GM18870 (cell line): ENCODE measurements around the gene DOCK9.
"Not testable (repeated sequence)": the region's sequence is repeated elsewhere in the genome, so short reads cannot be mapped to it uniquely, and the experiment has no call there.

Experiments used
- ATAC-seq: cut with Tn5 transposase; IDR thresholded peaks from one replicate; pipeline ENCODE4 v1.9.1; 2021; ENCODE audit warnings: moderate library complexity; ENCODE audit not compliant: unreplicated experiment

DOCK9 gene

GRCh38 chr13:98780451-98780850 lies 197.4 kb downstream of the DOCK9 start:
- no peak for ATAC-seq

DNA sequence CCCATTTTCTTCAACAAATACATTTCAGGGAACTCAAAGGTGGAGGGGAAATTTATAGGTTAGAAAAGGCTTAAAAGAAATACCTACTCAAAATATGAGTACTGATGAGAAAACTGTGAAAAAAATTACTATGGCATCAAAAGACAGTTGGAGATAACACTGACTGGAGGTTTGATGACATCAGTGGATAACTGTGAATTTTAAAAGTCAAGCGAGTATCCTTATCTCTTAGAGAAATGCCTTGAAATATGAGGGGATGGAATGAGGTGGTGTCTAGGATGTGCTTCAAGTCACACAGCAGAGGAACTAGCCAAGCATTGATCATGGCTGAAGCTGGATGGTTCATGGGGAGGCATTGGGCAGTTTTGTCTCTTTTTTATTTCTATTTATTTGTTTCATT lies 198.2 kb downstream of the DOCK9 start:
- no peak for ATAC-seq

GRCh38 chr13:98778749-98779148 lies 199.1 kb downstream of the DOCK9 start:
- no peak for ATAC-seq

DNA sequence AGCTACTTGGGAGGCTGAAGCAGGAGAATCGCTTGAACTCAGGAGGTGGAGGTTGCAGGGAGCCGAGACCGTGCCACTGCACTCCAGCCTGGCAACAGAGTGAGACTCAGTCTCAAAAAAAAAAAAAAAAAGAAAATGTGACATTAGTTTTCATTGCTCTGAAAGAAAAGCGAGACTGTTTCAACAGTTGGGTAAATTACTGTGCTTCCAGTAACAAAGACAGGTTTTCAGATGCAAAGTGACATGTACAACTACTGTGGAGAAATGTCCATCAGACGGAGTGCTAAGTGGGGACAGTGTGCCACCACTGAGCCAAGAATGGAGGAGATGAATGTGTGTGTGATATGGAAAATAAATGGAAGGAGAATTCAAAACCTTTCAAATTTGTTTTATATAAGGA lies 201.2 kb downstream of the DOCK9 start:
- no peak for ATAC-seq

DNA sequence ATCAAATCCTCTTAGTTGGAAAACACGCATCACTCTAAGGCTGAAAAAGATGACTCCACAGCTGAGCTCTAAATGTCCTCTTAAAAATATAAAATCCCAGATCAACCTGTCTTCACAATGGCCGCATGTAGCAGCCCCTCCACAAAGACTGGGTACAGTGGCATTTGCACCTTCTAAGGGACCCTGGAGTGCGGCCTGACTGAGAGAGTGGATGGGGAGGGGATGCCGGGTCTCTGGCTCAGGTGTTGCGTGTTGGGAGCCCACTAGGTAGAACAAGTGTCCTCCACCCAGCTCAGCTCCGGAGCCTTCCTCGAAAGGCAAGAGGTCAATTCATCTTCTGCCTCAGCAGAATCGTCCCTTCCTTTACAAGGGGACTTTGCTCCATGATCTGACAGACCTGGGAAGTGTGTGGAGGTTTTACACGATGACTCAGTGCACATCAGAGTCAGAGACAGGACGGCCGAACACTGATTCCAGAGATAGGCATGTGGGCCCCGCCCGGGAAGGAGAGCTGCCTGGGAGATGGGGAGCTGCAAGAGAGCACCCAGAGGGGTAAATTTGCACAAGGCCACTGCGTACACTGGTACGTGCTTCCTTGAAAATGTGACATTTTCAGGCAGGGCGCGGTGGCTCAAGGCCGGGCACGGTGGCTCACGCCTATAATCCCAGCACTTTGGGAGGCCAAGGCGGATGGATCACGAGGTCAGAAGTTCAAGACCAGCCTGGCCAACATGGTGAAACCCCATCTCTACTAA lies 201.8 kb downstream of the DOCK9 start:
- ATAC-seq = no peak

GRCh38 chr13:98775386-98775785 lies 202.5 kb downstream of the DOCK9 start:
- no peak for ATAC-seq

GRCh38 chr13:98774776-98775175 lies 203.1 kb downstream of the DOCK9 start:
- no peak for ATAC-seq

DNA sequence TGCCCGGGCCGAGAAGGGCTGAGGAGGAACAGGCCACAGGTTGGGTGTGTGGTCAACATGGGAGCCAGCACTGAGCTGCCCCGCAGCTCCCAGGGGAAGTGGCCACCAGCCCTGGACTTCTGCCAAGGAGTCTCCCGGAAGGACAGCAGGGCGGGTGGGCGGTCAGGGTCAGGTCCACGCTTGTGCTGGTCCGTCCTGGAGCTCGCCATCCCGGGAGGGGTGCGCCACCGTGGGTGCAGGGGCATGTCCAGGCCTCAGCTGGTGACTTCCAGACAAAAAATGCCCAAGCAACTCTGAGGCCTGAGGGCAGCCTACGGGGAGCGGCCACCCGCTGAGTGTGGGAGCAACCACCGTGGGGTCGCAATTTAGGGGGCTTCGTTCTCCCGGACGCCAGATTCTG lies 203.9 kb downstream of the DOCK9 start:
- ATAC-seq = no peak

DNA sequence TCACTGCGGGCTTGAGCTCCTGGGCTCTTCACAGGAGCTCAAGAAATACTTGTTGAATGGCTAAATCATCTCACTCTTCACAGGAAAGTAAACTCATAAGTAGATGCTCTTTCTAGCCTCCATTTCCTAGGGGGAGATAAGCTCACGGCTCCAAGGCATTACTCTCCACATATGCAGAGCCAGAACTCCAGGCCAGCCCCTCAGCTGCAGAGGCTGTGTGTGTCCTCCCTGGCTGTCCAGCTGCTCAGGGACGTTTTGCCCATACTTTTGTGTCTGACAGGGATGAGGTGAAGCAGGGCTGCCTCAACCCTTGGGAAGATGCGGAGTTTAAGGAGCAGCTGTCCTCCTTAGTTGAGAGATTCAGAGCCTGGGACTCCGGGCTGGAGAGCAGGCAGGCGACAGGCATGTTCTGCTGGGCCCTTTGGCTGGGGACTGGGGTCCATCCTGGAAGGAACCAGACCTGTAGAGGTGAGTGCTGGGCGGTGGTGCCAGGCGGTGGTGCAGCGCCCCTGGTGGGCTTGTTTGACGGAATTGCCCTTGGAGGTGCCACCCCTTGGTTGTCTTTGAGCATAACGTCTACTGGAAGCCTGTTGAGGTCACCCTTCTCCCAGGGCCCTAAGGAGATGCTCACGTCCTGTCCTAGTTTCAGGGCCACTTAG lies 204.9 kb downstream of the DOCK9 start:
- no peak for ATAC-seq

GRCh38 chr13:98771838-98772611 lies 205.8 kb downstream of the DOCK9 start:
- no peak for ATAC-seq

DNA sequence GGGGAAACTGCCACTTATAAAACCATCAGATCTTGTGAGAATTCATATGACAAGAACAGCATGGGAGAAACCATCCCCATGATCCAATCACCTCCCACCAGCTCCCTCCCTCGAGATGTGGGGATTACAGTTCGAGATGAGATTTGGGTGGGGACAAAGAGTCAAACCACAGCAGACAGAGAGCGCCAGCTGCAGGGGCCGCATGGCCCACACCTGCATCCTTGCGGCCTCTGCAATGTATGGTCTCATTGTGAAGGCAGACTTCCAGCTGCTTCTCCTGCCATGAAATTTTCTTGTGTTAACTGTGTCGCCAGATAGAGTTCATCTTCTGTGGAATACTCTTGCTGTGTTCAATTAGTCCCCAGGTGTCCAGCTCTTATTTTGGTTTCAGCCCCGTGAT lies 208.1 kb downstream of the DOCK9 start:
- ATAC-seq = no peak

- ATAC-seq = no peak
These were observed 209.3 kb downstream of the DOCK9 start for GRCh38 chr13:98768522-98768921.

DNA sequence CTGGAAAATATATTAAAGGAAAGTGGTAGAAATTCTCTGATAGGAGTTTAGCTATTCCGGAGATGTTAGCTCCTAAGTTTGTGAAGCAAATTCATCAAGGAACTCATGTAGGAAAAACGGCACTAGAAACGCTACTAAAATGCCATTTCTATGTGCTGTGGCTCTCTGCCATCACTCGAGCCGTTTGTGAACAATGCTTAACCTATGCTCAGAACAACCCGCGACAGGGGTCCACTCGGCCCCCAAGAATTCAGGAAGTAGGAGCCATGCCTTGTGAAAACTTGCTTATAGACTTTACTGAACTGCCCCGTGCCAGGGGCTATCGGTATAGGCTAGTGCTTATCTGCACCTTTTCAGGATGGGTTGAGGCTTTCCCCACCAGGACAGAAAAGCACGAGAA lies 211.2 kb downstream of the DOCK9 start:
- ATAC-seq = no peak

- ATAC-seq = no peak
These were observed 211.8 kb downstream of the DOCK9 start for GRCh38 chr13:98765996-98766519.

DNA sequence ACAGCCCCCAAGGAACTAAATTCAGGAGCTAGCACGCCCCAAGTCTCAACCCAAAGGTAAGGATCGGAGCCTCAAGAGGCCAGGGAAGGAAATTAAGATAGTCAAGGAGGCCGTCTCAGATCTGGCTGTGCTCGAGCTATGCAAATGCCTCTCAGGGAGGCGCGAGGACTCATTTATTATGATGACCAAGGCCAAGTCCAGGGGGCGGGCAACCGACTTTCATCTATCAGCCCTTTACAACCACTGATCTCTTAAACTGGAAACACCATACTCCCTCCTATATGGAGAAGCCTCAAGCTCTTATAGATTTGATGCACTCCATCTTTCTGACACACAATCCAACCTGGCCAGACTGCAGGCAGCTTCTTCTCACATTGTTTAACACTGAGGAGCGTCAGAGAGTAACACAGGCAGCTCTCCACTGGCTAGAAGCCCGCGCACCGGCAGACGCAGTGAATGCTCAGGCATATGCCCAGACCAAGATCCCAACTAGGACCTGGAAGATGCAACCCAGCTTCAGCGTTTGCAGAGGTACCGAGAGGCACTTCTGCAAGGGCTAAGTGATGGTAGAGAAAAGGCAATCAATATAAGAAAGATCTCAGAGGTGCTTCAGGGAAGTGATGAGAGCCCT lies 215.8 kb downstream of the DOCK9 start:
- ATAC-seq = no peak

GRCh38 chr13:98761126-98761985 lies 216.5 kb downstream of the DOCK9 start:
- ATAC-seq = peak; percentile 64

GRCh38 chr13:98755729-98756128 lies 222.1 kb downstream of the DOCK9 start:
- ATAC-seq = no peak

GRCh38 chr13:98755116-98755515 lies 222.7 kb downstream of the DOCK9 start:
- ATAC-seq = no peak

GRCh38 chr13:98754468-98754867 lies 223.4 kb downstream of the DOCK9 start:
- not testable (repeated sequence) for ATAC-seq
